H1 (cell line): Measurements from ENCODE around the gene ENTPD1.
"Not testable (repeated sequence)": the region's sequence is repeated elsewhere in the genome, so short reads cannot be mapped to it uniquely, and the experiment has no call there.

ENCODE experiments used
- ATF2 ChIP-seq: IDR thresholded peaks from 2 replicates; pipeline ENCODE4 v1.6.1; 2012; ENCODE audit warnings: low read length, inconsistent platforms
- CEBPB ChIP-seq: IDR thresholded peaks from 2 replicates; pipeline ENCODE4 v1.6.1; 2012; ENCODE audit warnings: low read depth, low read length
- CTCF ChIP-seq, 3 experiments: IDR thresholded peaks; 1 replicate in 2 of 3; 2 replicates in 1 of 3; pipeline versions ENCODE4 v1.5.1 to v1.6.1; 2011; ENCODE audit warnings: low read length in 3 of 3, mild to moderate bottlenecking in 3 of 3, inconsistent platforms in 2 of 3, low read depth in 1 of 3, moderate library complexity in 1 of 3; ENCODE audit not compliant: insufficient read depth in 1 of 3; ENCODE audit errors: control extremely low read depth in 1 of 3
- GTF2F1 ChIP-seq: IDR thresholded peaks from 2 replicates; pipeline ENCODE4 v1.6.1; 2012; ENCODE audit warnings: low read depth, low read length, improper control_type of control experiment, borderline replicate concordance
- RBBP5 ChIP-seq: IDR thresholded peaks from 2 replicates; pipeline ENCODE4 v1.7.1; 2012; ENCODE audit warnings: low read depth, mild to moderate bottlenecking, inconsistent platforms, low read length, moderate library complexity, borderline replicate concordance
- RXRA ChIP-seq: IDR thresholded peaks from 2 replicates; pipeline ENCODE4 v1.6.1; 2011; ENCODE audit warnings: low read depth, mild to moderate bottlenecking, low read length, moderate library complexity; ENCODE audit not compliant: insufficient read depth
- SUZ12 ChIP-seq: fragments of 200-600 bp; sonication (generic); IDR thresholded peaks from 2 replicates; pipeline ENCODE4 v1.6.1; 2012; ENCODE audit warnings: mild to moderate bottlenecking, inconsistent platforms, low read length, moderate library complexity, mixed read lengths

DNA sequence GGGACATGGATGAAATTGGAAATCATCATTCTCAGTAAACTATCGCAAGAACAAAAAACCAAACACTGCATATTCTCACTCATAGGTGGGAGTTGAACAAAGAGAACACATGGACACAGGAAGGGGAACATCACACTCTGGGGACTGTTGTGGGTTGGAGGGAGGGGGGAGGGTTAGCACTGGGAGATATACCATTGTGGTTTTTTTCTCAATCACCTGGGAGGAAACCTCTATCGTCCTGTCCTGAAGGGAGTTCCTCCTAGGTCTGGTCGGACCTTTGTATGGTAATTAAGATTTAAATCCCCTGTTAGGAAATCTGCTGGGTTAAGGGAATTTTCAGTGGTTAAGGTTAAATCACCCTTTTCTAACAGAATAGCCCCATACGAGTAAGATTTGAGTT lies 33.5 kb upstream of the ENTPD1 start:
- TF ChIP-seq CEBPB; CTCF (IDR thresholded peaks at IDR 0.05; ENCODE audit: control extremely low read depth in 1 of 3, insufficient read depth in 1 of 3, low read depth in 1 of 3, low read length in 3 of 3); SUZ12; RXRA; ATF2; RBBP5; GTF2F1: not testable (repeated sequence)
